Esophagus muscularis mucosa (tissue), 4 donors: ENCODE data around the gene HAPLN3. TPM values are rescaled to one million over a fixed set of nuclear protein-coding genes. Genes with fewer than 3 reads are reported as not detected.

ENCODE experiments used
- DNase-seq: peaks from one replicate; pipeline ENCODE4 v3.0.0-alpha.2; 2017; ENCODE audit errors: extremely low spot score
- H3K27ac ChIP-seq, 4 donors: fragments of 200-600 bp; sonication (generic); replicated peaks in 1 of 4; 1 replicate in 3 of 4; 2 replicates in 1 of 4; pipeline ENCODE4 v1.5.1; 2016 to 2019; ENCODE audit warnings: mild to moderate bottlenecking in 1 of 4
- H3K27me3 ChIP-seq, 4 donors: fragments of 200-600 bp; sonication (generic); one replicate each; pipeline versions ENCODE4 v1.5.1 to v1.6.0; 2016 to 2019
- H3K36me3 ChIP-seq, 4 donors: fragments of 200-600 bp; sonication (generic); one replicate each; pipeline ENCODE4 v1.5.1; 2016 to 2019
- H3K4me1 ChIP-seq, 4 donors: fragments of 200-600 bp; sonication (generic); one replicate each; pipeline ENCODE4 v1.5.1; 2016 to 2019
- H3K4me3 ChIP-seq, 4 donors: fragments of 200-600 bp; sonication (generic); 1 replicate in 2 of 4; 2 replicates in 2 of 4; pipeline ENCODE4 v1.5.1; 2016 to 2019; ENCODE audit warnings: mild to moderate bottlenecking in 4 of 4, moderate library complexity in 1 of 4
- H3K9me3 ChIP-seq, 4 donors: fragments of 200-600 bp; sonication (generic); 1 replicate in 3 of 4; 2 replicates in 1 of 4; pipeline ENCODE4 v1.5.1; 2016 to 2019
- EP300 ChIP-seq: sonication (generic); formaldehyde crosslinking; IDR thresholded peaks from one replicate; pipeline ENCODE4 v1.6.1; 2017; ENCODE audit warnings: antibody characterized with exemption
- POLR2A ChIP-seq: fragments of 450-650 bp; IDR thresholded peaks from one replicate; pipeline ENCODE4 v1.6.1; 2017; ENCODE audit warnings: antibody characterized with exemption, moderate library complexity, mild to moderate bottlenecking, low read depth
- POLR2AphosphoS5 ChIP-seq, 2 donors: sonication (generic); formaldehyde crosslinking; IDR thresholded peaks; one replicate each; pipeline ENCODE4 v1.6.1; 2017; ENCODE audit warnings: antibody characterized with exemption in 2 of 2
- whole genome bisulfite sequencing: methylation state at CpG from one replicate; pipeline ENCODE4 v1.1.5; 2018; 5-methylcytosine and 5-hydroxymethylcytosine counted together
- intact Hi-C: fragments of 100-400 bp; cut with DNase I; formaldehyde crosslinking; loops from one replicate; pipeline ENCODE4 v1.15.1; 2023
- total RNA-seq, 4 donors: library from RNA; depleted of rRNA; stranded (reverse); fragments of >200 nt; gene quantifications; one replicate each; pipeline versions ENCODE4 v1.1.0 to v1.2.1, GENCODE V29; 2016
- TF ChIP-seq, protein P1 (sequence below), 3 experiments: fragments of 200-600 bp in 2 of 3; fragments of 450-650 bp in 1 of 3; sonication (generic) in 2 of 3; IDR thresholded peaks; one replicate each; pipeline ENCODE4 v1.5.1; 2017 to 2019; ENCODE audit warnings: antibody characterized with exemption in 3 of 3, mild to moderate bottlenecking in 2 of 3, moderate library complexity in 1 of 3

Gene HAPLN3
- total RNA-seq, 4 donors from 2014 or later: 5.0 to 13.4 (median 9.9) TPM

- 65% methylated on average over 1 of the region's 1 CpG for WGBS
- no peaks in the 10 kb centered on the region for H3K36me3 ChIP-seq
- intact Hi-C loops: no loop called here
Observed at GRCh38 chr15:88863412-88863811, 31.9 kb downstream of the HAPLN3 start.

DNA sequence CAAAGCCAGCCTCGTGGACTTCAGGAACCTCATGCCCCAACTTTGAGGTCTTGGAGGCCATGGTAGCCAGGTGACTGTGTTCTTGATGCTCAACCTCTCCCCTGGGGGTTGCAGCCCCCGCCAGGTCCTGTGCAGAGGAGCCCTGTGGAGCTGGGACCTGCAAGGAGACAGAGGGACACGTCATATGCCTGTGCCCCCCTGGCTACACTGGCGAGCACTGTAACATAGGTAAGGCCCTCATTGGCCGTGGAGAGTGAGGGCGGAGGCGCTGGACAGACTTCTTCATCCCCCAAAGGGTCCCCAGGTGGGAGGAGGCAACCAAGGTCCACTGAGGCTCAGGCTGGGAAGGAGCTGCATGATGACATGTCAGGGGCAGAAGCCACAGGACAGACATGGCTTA is 35.1 kb downstream of the HAPLN3 start:
- Histone ChIP-seq H3K27me3 (peaks cover 0 to 25% (median 0%) of the 10 kb centered on the region in 4 donors), H3K36me3 (no peaks in the 10 kb centered on the region), H3K4me3 (no peak overlapping the region), H3K27ac (no peak overlapping the region), H3K9me3 (no peaks in the 10 kb centered on the region), H3K4me1 (no peaks in the 10 kb centered on the region)
- TF ChIP-seq POLR2AphosphoS5 (IDR thresholded peaks at IDR 0.05) (no peak), EP300 (no peak), POLR2A (no peak)
- TF ChIP-seq, protein P1, sequence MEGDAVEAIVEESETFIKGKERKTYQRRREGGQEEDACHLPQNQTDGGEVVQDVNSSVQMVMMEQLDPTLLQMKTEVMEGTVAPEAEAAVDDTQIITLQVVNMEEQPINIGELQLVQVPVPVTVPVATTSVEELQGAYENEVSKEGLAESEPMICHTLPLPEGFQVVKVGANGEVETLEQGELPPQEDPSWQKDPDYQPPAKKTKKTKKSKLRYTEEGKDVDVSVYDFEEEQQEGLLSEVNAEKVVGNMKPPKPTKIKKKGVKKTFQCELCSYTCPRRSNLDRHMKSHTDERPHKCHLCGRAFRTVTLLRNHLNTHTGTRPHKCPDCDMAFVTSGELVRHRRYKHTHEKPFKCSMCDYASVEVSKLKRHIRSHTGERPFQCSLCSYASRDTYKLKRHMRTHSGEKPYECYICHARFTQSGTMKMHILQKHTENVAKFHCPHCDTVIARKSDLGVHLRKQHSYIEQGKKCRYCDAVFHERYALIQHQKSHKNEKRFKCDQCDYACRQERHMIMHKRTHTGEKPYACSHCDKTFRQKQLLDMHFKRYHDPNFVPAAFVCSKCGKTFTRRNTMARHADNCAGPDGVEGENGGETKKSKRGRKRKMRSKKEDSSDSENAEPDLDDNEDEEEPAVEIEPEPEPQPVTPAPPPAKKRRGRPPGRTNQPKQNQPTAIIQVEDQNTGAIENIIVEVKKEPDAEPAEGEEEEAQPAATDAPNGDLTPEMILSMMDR (IDR thresholded peaks at IDR 0.05): no peak
- WGBS: 98% methylated on average over 5 of the region's 7 CpGs
- intact Hi-C loops: no loop called here
- DNase-seq: no peak

More at GRCh38 chr15:88863412-88863811, 31.9 kb downstream of the HAPLN3 start:
- TF ChIP-seq, protein P1 (IDR thresholded peaks at IDR 0.05): no peak
- TF ChIP-seq EP300: no peak
- no peak for TF ChIP-seq POLR2AphosphoS5 (IDR thresholded peaks at IDR 0.05)
- no peak for TF ChIP-seq POLR2A
- Histone ChIP-seq H3K27me3 (peaks cover 0 to 10% (median 0%) of the 10 kb centered on the region in 4 donors), H3K4me3 (no peak overlapping the region), H3K27ac (no peak overlapping the region), H3K9me3 (no peaks in the 10 kb centered on the region), H3K4me1 (no peaks in the 10 kb centered on the region)
- no peak for DNase-seq

DNA sequence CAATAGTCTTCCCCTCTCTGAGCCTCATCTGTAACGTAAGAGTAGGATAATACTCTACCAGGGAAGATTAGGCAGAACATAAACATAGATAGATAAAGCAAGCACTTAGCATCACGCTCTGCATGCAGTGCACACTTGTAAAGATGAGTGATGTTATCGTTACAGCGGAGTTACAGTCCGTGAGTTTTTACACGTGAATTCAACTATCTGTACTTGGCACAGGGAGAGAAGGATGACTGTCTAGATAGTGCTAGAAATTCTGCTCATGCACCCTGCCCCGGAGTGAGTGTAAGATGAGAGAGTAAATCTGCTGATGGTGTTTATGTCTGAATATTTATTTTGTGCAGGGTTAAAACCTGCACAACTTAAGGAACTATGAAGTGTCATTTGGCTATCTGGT is 35.8 kb downstream of the HAPLN3 start:
- H3K27me3 ChIP-seq: peaks cover 0 to 32% (median 0%) of the 10 kb centered on the region in 4 donors
- H3K27ac ChIP-seq: no peak overlapping the region
- TF ChIP-seq POLR2A (no peak), POLR2AphosphoS5 (IDR thresholded peaks at IDR 0.05) (no peak), EP300 (no peak)
- TF ChIP-seq, protein P1 (IDR thresholded peaks at IDR 0.05): no peak
- DNase-seq: no peak
- intact Hi-C loops: no loop called here
- WGBS: 35% methylated on average over 7 of the region's 7 CpGs
- H3K4me1 ChIP-seq: no peaks in the 10 kb centered on the region
- H3K9me3 ChIP-seq: peaks cover 0 to 5% (median 0%) of the 10 kb centered on the region in 4 donors
- no peak overlapping the region for H3K4me3 ChIP-seq
- no peaks in the 10 kb centered on the region for H3K36me3 ChIP-seq

GRCh38 chr15:88858934-88859333 is 36.4 kb downstream of the HAPLN3 start:
- no peak for DNase-seq
- no peak overlapping the region for H3K4me3 ChIP-seq
- 82% methylated on average over 3 of the region's 11 CpGs for WGBS
- H3K27me3 ChIP-seq: peaks cover 0 to 38% (median 0%) of the 10 kb centered on the region in 4 donors
- TF ChIP-seq EP300 (no peak), POLR2AphosphoS5 (IDR thresholded peaks at IDR 0.05) (no peak), POLR2A (no peak)
- TF ChIP-seq, protein P1 (IDR thresholded peaks at IDR 0.05): no peak
- H3K4me1 ChIP-seq: no peaks in the 10 kb centered on the region
- intact Hi-C loops: no loop called here
- H3K9me3 ChIP-seq: peaks cover 0 to 5% (median 0%) of the 10 kb centered on the region in 4 donors
- no peaks in the 10 kb centered on the region for H3K36me3 ChIP-seq
- H3K27ac ChIP-seq: no peak overlapping the region

DNA sequence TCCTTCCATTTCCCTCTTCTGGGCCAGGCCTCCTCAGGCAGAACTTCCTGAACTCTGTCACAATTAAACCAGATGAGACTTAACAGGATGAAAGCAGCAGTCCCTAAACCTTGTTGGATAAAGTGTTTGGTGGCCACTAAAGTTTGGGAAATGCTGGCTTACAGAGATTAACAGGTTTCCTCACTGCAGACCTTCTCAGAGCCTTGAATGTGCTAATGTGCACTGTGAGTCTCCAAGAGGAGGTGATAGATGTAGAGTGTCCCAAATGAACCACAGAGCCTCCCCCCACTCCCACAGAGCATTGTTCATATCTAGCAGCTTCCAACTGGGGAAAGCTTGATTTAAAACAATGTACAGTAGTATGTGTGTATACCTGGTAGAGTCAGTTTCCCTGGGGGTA is 42.9 kb downstream of the HAPLN3 start:
- no peak for TF ChIP-seq EP300
- peaks cover 0 to 49% (median 0%) of the 10 kb centered on the region in 4 donors for H3K27me3 ChIP-seq
- H3K9me3 ChIP-seq: peaks cover 0 to 5% (median 0%) of the 10 kb centered on the region in 4 donors

More for the DNA sequence above, 42.9 kb downstream of the HAPLN3 start:
- DNase-seq: no peak
- Histone ChIP-seq H3K36me3 (no peaks in the 10 kb centered on the region), H3K4me3 (no peak overlapping the region), H3K27ac (no peak overlapping the region), H3K4me1 (no peaks in the 10 kb centered on the region)
- intact Hi-C loops: no loop called here
